ENCODE results near the gene TENM4. TPM values are rescaled to one million over a fixed set of nuclear protein-coding genes. Genes with fewer than 3 reads are reported as not detected.

TENM4 gene
- polyA plus RNA-seq, 5 donors: 3.1 to 6.2 (median 3.7) TPM

GRCh38 chr11:79453617-79454016 is 12.8 kb upstream of the TENM4 start:
- DNase-seq: no peak

DNA sequence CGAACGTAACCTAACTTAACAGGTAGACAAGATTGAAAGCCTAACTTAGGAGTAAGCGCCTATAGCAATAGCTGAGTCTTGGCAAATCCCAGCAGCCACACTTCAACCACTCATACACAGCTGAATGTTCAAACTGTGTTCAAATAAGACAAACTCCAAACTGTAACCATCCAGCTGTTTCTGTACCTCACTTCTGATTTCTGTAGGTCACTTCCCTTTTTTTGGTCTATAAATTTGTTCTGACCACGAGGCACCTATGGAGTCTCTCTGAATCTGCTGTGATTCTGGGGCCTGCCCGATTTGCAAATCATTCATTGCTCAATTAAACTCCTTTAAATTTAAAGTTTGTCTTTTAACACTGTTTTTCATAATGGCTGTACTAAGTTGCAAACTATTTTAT is 8.2 kb upstream of the TENM4 start:
- DNase-seq: no peak

- DNase-seq: no peak
Observed at GRCh38 chr11:79447038-79447786, 6.4 kb upstream of the TENM4 start.

DNA sequence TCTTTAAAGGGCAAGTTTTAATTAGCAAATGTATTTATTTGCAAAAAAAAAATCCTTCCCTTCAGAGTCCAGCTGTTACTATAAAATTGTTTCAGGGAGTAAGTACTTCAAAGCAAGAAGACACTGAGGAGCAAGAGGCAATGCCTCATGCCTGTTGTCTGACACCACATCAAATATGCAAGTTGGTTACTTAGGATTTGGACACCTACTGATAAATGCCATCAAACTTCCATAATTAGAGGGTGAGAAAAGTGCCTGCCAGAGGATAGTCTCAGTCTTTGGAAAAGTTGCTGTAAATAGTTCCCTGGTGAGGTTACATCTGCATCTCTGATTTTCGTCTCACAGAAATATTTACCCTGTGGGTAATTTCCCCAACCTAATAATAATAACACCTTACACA is 4.1 kb upstream of the TENM4 start:
- no peak for DNase-seq

GRCh38 chr11:79441461-79441875 is 638 bp upstream of the TENM4 start:
- peak in 1 of 2 donors; percentile 21 for DNase-seq

DNA sequence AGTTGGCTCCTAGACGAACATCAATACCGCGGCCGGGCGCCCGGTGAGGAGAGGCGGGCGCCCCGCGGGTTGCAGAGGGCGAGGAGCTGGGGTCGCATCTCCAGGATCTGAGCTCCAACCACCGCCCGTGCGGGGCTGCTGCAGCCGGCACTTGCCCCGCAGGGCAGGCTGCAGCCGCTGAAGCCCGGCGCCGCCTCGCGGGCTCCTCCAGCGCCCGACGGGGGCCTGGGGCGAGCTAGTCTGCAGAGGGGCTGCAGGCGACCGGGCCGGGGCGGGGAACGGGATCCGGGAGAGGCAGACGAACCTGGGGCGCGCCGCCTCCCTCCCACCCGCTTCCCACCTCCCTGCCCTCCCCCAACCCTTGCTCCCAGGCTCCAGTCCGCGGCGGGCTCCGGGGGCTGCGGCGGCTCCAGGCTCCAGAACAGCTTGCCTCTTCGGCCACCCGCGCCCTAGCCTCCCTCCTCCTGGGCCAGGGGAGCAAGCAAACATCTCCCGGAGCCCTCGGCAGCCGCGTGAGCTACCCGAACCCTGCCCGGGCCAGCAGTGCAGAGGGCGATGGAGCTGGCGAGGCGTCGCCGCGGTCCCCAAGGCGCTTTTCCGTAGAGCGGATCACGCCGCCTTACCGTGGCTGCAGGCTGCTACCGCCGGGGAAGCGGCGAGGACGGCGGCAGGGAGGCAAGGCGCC is 802 bp downstream of the TENM4 start:
- no peak for DNase-seq

DNA sequence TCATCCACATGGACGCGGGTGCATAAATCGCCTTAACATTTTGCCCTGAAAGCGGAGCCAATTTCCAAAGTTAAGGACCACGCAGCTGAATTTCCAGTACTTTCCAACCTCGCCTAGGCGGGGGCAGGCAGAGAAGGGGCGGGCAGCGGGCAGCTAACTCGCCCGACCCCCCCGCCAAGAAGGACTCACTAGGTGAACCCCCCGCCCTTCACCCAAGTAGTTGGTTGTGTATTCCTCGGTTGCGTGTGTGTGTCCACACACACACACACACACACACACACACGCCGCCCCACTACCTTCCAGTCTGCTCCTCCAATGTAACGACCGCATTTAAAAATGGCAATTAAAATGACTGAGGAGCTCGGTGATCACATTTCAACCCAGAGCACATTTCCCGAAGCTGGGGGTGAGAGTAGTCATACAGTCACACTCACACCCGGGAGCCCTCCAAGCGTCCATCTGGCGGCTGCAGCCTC is 1.4 kb downstream of the TENM4 start:
- peak in 1 of 2 donors; percentile 14 for DNase-seq

- DNase-seq: peak in 1 of 2 donors; percentile 20
Observed at GRCh38 chr11:79438631-79439409, 2.0 kb downstream of the TENM4 start.

- peak in 1 of 2 donors; percentile 15 for DNase-seq
Observed at GRCh38 chr11:79437981-79438630, 2.7 kb downstream of the TENM4 start.

DNA sequence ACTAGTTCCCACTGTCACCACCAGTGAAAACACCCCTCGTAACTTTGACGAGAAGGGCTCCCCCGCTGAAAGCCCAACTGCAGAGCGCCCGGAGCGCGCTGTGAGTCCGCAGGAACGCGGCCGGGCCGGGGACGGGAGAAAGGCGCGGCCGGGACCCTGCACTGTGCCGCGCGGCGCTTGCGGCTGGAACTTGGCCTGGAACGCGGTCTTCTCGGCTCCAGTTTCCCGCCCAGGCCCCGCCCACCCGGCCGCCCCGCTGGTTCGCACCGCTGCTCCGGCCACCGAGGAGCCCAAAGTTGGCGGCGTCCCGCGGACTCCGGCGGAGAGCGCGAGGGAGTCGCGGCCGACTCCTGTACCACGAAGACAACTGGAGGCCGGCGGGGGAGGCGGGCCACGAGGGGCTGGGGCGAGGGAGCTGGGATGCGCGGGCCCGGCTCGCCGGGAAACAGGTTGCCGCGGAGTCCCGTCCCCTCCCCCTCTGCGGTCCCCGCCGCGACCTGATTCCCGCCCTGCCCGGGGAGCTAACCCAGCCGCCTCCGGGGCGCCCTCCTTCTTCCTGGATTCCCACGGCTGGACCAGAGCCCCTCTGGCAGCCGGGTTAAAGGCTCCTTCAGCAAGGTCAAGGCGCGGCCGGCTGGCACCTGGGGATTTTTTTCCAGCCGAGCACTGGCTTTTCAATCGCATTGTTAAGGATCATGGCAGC is 3.4 kb downstream of the TENM4 start:
- peak in 1 of 2 donors; percentile 67 for DNase-seq

DNA sequence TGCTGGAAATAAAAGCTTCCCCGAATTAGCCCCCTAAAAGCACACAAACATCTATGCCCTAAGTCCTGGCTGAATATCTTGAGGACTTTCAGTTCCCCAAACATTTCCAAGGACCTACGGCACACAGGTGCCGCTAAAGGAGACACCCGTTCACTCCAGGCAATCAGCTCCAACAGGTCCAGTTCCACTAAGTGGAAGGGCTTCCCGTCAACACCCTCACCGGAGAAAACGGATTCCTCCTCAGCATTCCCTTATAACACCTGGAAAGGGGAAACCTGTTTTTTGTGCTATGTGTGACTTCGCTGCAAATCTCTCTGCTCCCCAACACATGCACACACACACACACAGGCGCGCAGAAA is 3.9 kb downstream of the TENM4 start:
- no peak for DNase-seq

DNA sequence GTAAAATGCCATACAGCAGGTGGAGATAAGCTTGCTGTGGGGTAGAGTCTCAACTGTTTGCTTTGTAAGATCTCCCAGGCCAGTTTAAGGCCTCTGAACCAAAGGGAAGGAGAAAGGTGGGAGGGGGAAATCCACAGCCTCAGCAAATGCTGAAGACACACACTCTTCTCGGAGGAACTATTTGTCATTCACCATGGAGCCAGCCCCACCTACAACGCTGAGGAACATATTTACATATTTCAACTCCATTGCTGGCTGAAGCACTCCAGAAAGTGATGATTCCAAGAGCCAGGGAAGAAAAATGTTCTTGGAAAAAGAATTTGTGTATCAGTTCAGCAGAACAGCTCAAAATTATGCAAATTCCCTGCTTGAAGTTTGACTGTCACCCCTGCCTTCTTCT is 6.5 kb downstream of the TENM4 start:
- no peak for DNase-seq

- no peak for DNase-seq
Observed at GRCh38 chr11:79432138-79432537, 8.7 kb downstream of the TENM4 start.

GRCh38 chr11:79431535-79431934 is 9.3 kb downstream of the TENM4 start:
- DNase-seq: no peak

- no peak for DNase-seq
Observed at GRCh38 chr11:79430280-79430679, 10.6 kb downstream of the TENM4 start.

DNA sequence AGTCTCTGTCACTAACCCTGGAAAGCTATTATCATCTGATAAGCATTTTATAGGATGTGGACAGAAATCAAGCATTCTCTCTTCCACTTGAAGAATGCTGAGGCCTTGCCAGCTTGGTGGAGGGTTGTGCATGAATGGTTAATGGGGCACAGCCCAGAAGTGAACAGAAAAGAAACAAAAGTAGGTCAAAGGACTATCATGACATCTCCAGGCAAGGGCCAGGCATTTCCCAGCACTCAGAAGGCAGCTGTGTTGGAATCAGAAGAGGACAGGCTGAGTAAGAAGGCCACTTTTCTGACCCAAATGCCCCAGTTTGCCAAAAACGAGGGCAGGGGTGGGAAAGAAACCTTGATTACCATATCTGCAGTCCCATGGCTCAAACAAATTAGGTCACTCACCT is 12.4 kb downstream of the TENM4 start:
- DNase-seq: no peak

DNA sequence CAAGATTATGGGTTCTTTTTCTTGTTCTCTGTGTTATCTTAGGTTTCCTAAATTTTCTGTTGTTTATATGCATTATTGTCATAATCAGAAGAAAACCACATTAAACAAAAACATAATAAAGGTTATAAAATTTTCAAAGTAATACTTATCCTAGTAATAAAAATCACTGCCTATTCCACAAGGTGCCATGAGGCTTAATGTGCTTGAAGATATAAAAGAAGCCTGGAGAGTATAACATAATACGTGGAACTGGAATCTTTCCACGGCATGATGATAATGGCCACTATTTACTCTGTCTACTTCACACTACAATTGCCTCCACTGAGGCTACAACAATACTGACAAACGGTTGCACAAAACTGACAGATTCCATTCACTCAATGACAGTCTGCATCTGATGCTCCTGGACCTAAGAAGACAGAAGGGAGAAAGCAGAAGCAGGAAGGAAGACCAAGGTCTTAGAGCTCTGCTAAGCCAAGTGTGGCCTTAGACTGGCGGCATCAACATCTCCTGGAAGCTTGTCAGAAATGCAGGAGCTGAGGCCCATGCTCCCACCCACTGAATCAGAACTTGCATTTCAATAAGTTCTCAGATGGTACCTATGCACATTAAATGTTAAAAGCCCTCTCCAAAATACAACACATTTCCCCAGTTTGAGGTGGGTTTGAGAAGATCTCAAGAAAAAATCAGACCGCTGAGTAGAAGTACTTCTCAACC is 13.1 kb downstream of the TENM4 start:
- DNase-seq: no peak

GRCh38 chr11:79427126-79427525 is 13.7 kb downstream of the TENM4 start:
- DNase-seq: no peak

DNA sequence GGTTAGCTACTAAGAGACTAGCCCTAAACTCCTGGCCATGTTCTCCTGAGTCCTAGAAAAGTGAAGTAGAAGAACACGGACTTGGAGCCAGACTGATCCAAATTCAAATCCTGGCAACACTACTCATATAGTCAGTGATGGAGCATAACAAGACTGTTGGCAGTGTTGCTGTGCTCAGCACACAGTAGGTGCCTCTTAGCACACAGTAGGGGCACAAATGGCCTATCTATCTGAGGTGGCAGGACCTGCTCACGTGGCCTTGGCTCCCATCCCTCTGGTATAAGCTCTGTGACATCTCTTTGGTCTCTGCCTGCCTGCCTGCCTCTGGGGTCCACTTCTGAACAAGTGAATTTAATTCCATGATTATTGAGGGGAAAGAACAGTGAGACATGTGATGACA is 15.4 kb downstream of the TENM4 start:
- no peak for DNase-seq

GRCh38 chr11:79423736-79424135 is 17.1 kb downstream of the TENM4 start:
- DNase-seq: no peak

GRCh38 chr11:79422866-79423265 is 18.0 kb downstream of the TENM4 start:
- no peak for DNase-seq

Measured in right lung (tissue), 5 donors.